ENCODE results near the gene DSP. TPM values are rescaled to one million over a fixed set of nuclear protein-coding genes. Genes with fewer than 3 reads are reported as not detected.

Gene DSP
- total and polyA plus RNA-seq, 2 experiments from 2014 or later: 16.8 to 43.7 TPM

DNA sequence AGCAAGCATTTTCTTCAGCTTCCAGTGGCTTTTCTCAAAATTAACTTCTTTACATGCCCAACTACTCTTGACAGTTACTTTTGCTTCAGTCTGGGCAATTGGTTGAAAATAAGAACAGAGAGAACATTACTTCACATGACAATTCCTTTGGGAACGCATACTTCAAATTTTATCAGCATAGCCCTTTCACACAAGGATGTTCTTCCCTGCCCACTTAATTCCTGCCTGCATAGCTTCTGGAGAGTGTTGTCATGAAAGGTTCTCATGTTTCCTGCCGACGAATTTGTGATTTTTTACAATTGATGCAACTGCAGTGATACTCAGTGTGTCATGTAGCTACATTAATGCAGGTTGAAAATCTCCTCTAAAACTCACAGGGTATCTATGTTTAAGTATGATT, 26.6 kb downstream of the DSP start:
- no peak overlapping the region for H3K27ac Mint-ChIP-seq
- no peak overlapping the region for H3K27ac ChIP-seq (ENCODE audit: low read depth)
- H3K4me3 ChIP-seq: no peak overlapping the region
- H3K4me1 ChIP-seq (ENCODE audit: insufficient read depth): no peaks in the 10 kb centered on the region
- no peak for ATAC-seq
- H2AFZ ChIP-seq: no peak overlapping the region
- H3K36me3 ChIP-seq (ENCODE audit: insufficient read depth): peaks cover 43% of the 10 kb centered on the region
- no peaks in the 10 kb centered on the region for H3K9me2 ChIP-seq (ENCODE audit: insufficient read depth)
- H3K36me3 Mint-ChIP-seq (ENCODE audit: low read depth): peaks cover 78% of the 10 kb centered on the region
- TF ChIP-seq STAT1 (IDR thresholded peaks at IDR 0.05; ENCODE audit: unreplicated experiment): no peak
- TF ChIP-seq ETS1 (IDR thresholded peaks at IDR 0.05): no peak
- no peaks in the 10 kb centered on the region for H3K27me3 ChIP-seq (ENCODE audit: insufficient read depth)
- H3F3A ChIP-seq (replicated peaks; ENCODE audit: low read depth): no peaks in the 10 kb centered on the region
- no peaks in the 10 kb centered on the region for H3K27me3 Mint-ChIP-seq (ENCODE audit: insufficient read depth, low read depth, poor library complexity)
- H3K4me1 Mint-ChIP-seq: no peaks in the 10 kb centered on the region
- no peak for DNase-seq (ENCODE audit: low spot score)
- H3K4me2 ChIP-seq: no peak overlapping the region
- no peak overlapping the region for H3K4me3 Mint-ChIP-seq
- H3K9me3 Mint-ChIP-seq: no peaks in the 10 kb centered on the region
- 0 out of 2 replicates have a peak, but pooled peaks cover 2% of the 10 kb centered on the region for H4K20me1 ChIP-seq (replicated peaks; ENCODE audit: insufficient read depth)
- no peaks in the 10 kb centered on the region for H3K79me2 ChIP-seq (replicated peaks; ENCODE audit: insufficient read depth)

DNA sequence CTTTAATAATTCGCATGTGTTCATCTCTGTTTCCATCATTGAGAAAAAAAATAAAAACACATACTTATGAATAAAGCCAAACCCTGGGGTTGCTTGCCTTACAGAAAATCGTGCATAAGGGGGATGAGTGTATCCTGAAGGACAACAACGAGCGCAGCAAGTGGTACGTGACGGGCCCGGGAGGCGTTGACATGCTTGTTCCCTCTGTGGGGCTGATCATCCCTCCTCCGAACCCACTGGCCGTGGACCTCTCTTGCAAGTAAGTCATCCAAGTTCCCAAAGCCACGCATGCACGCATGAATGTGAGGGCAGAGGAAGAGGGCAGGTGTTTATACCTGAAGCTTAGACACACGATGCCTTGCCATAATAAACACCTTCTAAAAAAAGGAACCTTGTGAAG, 27.6 kb downstream of the DSP start:
- Histone ChIP-seq H2AFZ (no peak overlapping the region), H4K20me1 (replicated peaks; ENCODE audit: insufficient read depth) (0 out of 2 replicates have a peak, but pooled peaks cover 2% of the 10 kb centered on the region), H3K4me2 (no peak overlapping the region), H3K4me1 (ENCODE audit: insufficient read depth) (no peaks in the 10 kb centered on the region), H3K27me3 (ENCODE audit: insufficient read depth) (no peaks in the 10 kb centered on the region), H3K36me3 (ENCODE audit: insufficient read depth) (peaks cover 43% of the 10 kb centered on the region), H3K79me2 (replicated peaks; ENCODE audit: insufficient read depth) (no peaks in the 10 kb centered on the region), H3K27ac (ENCODE audit: low read depth) (no peak overlapping the region), H3F3A (replicated peaks; ENCODE audit: low read depth) (no peaks in the 10 kb centered on the region), H3K4me3 (no peak overlapping the region), H3K9me2 (ENCODE audit: insufficient read depth) (no peaks in the 10 kb centered on the region)
- ATAC-seq (no peak), DNase-seq (ENCODE audit: low spot score) (no peak)
- no peaks in the 10 kb centered on the region for H3K27me3 Mint-ChIP-seq (ENCODE audit: insufficient read depth, low read depth, poor library complexity)
- H3K9me3 Mint-ChIP-seq: no peaks in the 10 kb centered on the region
- H3K4me1 Mint-ChIP-seq: no peaks in the 10 kb centered on the region
- no peak overlapping the region for H3K27ac Mint-ChIP-seq
- H3K4me3 Mint-ChIP-seq: no peak overlapping the region
- peaks cover 78% of the 10 kb centered on the region for H3K36me3 Mint-ChIP-seq (ENCODE audit: low read depth)
- TF ChIP-seq NANOG (IDR thresholded peaks at IDR 0.05; ENCODE audit: borderline replicate concordance): no peak

GRCh38 chr6:7572213-7572943, 30.9 kb downstream of the DSP start:
- H3K9me2 ChIP-seq (ENCODE audit: insufficient read depth): no peaks in the 10 kb centered on the region
- no peak overlapping the region for H2AFZ ChIP-seq
- ATAC-seq: no peak
- no peaks in the 10 kb centered on the region for H3K9me3 Mint-ChIP-seq
- no peak for DNase-seq (ENCODE audit: low spot score)
- no peak overlapping the region for H3K4me2 ChIP-seq
- TF ChIP-seq ZNF114 (CRISPR knock-in tag; IDR thresholded peaks at IDR 0.05) (no peak), REST (IDR thresholded peaks at IDR 0.05; ENCODE audit: unreplicated experiment) (no peak), CTCF (conservative IDR thresholded peaks at IDR 0.05; ENCODE audit: low read depth in 2 of 2) (no peak), ETS1 (IDR thresholded peaks at IDR 0.05) (no peak), POLR2AphosphoS5 (IDR thresholded peaks at IDR 0.05; ENCODE audit: low read depth) (no peak)
- no peak overlapping the region for H3K27ac Mint-ChIP-seq
- H3K36me3 ChIP-seq (ENCODE audit: insufficient read depth): peaks cover 35% of the 10 kb centered on the region; the same call in 1 of the 2 replicates
- no peak overlapping the region for H3K4me3 Mint-ChIP-seq
- no peaks in the 10 kb centered on the region for H3K4me1 ChIP-seq (ENCODE audit: insufficient read depth)
- peaks cover 65% of the 10 kb centered on the region for H3K36me3 Mint-ChIP-seq (ENCODE audit: low read depth)
- 0 out of 2 replicates have a peak, but pooled peaks cover 2% of the 10 kb centered on the region for H4K20me1 ChIP-seq (replicated peaks; ENCODE audit: insufficient read depth)
- H3K4me1 Mint-ChIP-seq: no peaks in the 10 kb centered on the region
- H3K27me3 Mint-ChIP-seq (ENCODE audit: insufficient read depth, low read depth, poor library complexity): no peaks in the 10 kb centered on the region
- H3K4me3 ChIP-seq: no peak overlapping the region
- no peaks in the 10 kb centered on the region for H3K79me2 ChIP-seq (replicated peaks; ENCODE audit: insufficient read depth)
- H3F3A ChIP-seq (replicated peaks; ENCODE audit: low read depth): no peaks in the 10 kb centered on the region
- H3K27me3 ChIP-seq (ENCODE audit: insufficient read depth): no peaks in the 10 kb centered on the region
- H3K27ac ChIP-seq (ENCODE audit: low read depth): no peak overlapping the region

Data from GM23338 (cell line).